Placental pericyte (primary cell): ENCODE data around the gene SEZ6. TPM values are rescaled to one million over a fixed set of nuclear protein-coding genes. Genes with fewer than 3 reads are reported as not detected.

ENCODE experiments used
- total RNA-seq: library from RNA; depleted of rRNA; stranded (reverse); fragments of >200 nt; gene quantifications from 2 replicates; pipeline ENCODE4 v1.2.3, GENCODE V29; 2012

The SEZ6 gene
- not detected in 2 replicates for total RNA-seq

GRCh38 chr17:29005936-29006511, at the start of gene SEZ6:
Gene SEZ6, minus strand, starts transcription at chr17:29006033. Its CDS starts 164 bp downstream, at chr17:29005869.

GRCh38 chr17:29042679-29043538, 37.1 kb upstream of the SEZ6 start, which contains the start of gene PIPOX:
Gene PIPOX, plus strand, starts transcription at chr17:29043141. Its CDS starts 85 bp downstream, at chr17:29043226.

GRCh38 chr17:28951428-28951990, 54.3 kb downstream of the SEZ6 start, which contains the start of gene PHF12:
Gene PHF12, minus strand, starts transcription at chr17:28951518. Its CDS starts 558 bp downstream, at chr17:28950960.

Other genes with a start within 250 kb of the SEZ6 start
- gene FAM222B, start 163.2 kb downstream of the SEZ6 start, total RNA-seq = 9.6 and 11.5 TPM in 2 replicates
- 32.4 and 64.1 TPM in 2 replicates for gene ERAL1, start 151.0 kb downstream of the SEZ6 start, total RNA-seq
- gene FLOT2, start 108.3 kb downstream of the SEZ6 start, total RNA-seq = 44.5 and 59.7 TPM in 2 replicates
- 4.4 and 6.3 TPM in 2 replicates for gene DHRS13, start 103.0 kb downstream of the SEZ6 start, total RNA-seq
- 43.8 and 44.6 TPM in 2 replicates for gene PHF12, start 54.5 kb downstream of the SEZ6 start, total RNA-seq
- 1.3 and 2.6 TPM in 2 replicates for gene PIPOX, start 37.1 kb upstream of the SEZ6 start, total RNA-seq
- 49.5 and 60.3 TPM in 2 replicates for gene MYO18A, start 174.4 kb upstream of the SEZ6 start, total RNA-seq
- gene CRYBA1, start 240.8 kb upstream of the SEZ6 start, total RNA-seq = not detected in 2 replicates